Stimulated activated CD4-positive, alpha-beta T cell treated with anti-CD3 and anti-CD28 coated beads, Interleukin-15, amount 100 ng/mL, for 24 hours (primary cell): Measurements from ENCODE around the gene ZMYM4.

Experiments used
- DNase-seq: peaks from one replicate; pipeline ENCODE4 v3.0.0-alpha.2; 2020

Gene ZMYM4

DNA sequence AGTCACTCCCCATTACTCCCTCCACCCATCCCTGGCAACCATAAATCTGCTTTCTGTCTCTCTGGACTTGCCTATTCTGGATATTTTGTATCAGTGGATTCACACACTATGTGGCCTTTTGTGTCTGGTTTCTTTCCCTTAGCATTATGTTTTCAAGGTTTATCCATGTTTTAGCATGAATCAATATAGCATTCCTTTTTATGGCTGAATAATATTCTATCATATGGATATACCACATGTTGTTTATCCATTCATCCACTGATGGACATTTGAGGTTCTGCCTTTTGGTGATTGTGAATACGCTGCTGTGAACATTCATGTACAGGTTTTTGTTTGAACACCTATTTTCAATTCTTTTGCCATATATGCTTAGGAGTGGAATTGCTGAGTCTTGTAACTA lies 140.4 kb downstream of the ZMYM4 start:
- no peak for DNase-seq

DNA sequence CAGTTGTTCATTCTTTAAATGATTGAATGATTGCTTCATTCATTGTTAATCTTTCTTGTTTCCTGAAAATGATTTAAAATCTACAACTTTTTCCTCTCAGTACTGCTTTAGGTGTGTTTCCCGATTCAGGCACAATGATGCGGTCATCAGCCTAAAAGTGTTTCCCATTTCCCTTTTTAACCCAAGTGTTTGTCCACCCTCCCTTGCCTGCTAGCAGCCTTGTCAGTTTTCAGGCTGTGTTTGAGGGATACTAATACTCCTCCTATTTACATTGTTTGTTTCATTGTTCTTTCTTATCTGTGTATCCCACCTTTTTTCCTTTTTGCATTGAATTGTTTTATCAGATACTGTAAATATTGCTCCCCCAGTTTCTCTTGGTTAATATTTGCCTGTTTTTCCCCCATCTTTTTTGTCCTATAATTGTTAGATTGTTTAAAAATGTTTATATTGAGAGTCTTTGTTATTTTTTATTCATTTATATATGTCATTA lies 157.6 kb downstream of the ZMYM4 start:
- no peak for DNase-seq

GRCh38 chr1:35428360-35428759 lies 159.9 kb downstream of the ZMYM4 start:
- no peak for DNase-seq

- DNase-seq, result no peak
Observed at GRCh38 chr1:35430762-35431161, 162.3 kb downstream of the ZMYM4 start.

GRCh38 chr1:35431173-35431599 lies 162.7 kb downstream of the ZMYM4 start:
- DNase-seq, result no peak

- DNase-seq, result no peak
Observed at GRCh38 chr1:35432231-35432630, 163.7 kb downstream of the ZMYM4 start.

GRCh38 chr1:35433714-35434113 lies 165.2 kb downstream of the ZMYM4 start:
- DNase-seq, result no peak

- DNase-seq, result no peak
Observed at GRCh38 chr1:35434703-35435102, 166.2 kb downstream of the ZMYM4 start.

GRCh38 chr1:35436078-35436477 lies 167.6 kb downstream of the ZMYM4 start:
- no peak for DNase-seq

DNA sequence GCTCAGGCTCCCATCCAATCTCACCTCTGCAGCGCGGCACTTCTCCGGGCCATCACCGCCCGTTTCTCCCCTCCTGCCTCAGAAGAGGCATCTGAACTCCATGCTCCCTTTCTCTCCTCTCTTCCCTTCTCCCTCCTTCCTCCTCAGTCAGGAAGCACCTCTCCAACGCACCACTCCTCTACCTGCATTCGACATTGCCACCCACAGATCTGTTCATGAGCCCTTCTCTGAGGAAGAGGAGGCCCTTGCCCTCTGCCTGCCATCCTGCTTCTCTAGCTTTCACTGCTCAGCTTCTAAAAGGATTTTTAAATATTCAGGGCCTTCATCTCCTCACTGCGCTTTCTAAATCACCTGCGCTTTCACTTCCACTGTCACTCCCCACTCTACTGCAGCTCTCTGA lies 168.7 kb downstream of the ZMYM4 start:
- no peak for DNase-seq

DNA sequence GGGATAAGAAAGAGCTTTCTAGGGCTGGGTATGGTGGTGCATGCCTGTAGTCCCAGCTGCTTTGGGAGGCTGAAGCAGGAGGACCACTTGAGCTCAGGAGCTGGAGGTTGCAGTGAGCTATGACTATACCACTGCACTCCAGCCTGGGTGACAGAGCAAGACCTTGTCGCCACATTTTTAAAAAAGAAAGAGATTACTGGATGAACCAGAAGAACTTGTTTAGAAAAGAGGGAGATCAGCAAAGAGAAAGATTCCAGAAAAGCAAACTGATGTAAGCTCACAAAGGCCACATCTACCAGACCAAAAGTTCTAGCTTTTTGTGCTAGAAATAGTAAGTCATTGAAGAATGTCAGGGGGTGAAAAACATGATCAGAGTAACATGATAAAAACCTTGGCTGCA lies 171.1 kb downstream of the ZMYM4 start:
- DNase-seq, result no peak

- DNase-seq, result no peak
Observed at GRCh38 chr1:35441926-35442579, 173.5 kb downstream of the ZMYM4 start.

DNA sequence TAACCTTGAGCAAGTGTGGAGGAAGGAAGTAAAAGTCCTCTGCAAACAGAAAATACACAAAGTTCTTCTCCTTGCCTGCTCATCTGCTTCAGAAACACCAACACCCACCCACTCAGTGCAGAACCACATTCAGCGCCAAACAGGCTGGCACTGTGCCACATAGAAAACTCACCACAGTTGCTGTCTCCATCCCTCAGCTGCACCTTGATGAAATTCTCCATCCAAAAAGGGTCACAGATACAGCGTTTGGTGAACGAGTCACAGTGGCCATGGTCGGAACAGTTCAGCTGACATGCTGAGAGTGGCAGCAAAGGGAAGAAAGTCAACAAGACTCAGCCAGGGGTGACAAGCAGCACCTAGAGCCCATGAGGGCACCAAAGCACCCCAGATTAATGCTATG lies 174.2 kb downstream of the ZMYM4 start:
- peak; percentile 45 for DNase-seq

DNA sequence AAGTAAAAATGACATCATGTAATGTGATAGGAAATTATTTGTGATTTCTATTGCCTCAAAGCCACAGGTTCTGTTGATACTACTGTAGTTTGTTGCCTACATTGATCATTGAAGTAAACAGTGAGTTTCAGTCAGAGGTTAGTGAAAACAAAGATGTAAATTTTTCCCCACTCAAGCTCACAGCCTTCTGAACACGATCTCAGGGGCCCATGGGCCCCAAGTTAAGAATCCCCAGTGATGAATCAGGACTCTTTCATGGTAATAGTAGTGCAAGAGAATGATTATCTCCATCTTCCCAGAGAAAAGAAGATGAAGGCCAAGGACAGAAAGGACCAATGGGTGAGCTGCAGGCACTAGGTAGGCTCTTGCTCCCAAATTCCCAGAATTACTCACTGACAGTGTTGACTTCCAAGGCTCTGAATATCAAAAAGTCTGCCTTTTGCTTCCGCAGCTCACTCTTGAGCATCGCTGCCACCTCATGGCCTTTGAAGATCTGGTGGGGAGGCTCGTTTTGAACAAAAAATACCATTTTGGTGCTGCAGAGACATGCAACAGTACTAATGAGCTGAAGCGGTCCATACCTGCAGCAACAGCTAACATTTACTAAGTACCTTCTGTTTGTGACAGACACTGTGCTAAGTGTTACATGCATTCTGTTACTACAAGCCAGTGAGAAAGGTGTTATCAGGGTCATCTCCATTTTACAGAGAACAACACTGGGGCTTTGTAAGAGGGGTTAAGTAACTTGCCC lies 175.4 kb downstream of the ZMYM4 start:
- no peak for DNase-seq

GRCh38 chr1:35444519-35444774 lies 175.9 kb downstream of the ZMYM4 start:
- no peak for DNase-seq

- no peak for DNase-seq
Observed at GRCh38 chr1:35447278-35447677, 178.8 kb downstream of the ZMYM4 start.

GRCh38 chr1:35448344-35448801 lies 179.9 kb downstream of the ZMYM4 start:
- DNase-seq, result no peak

GRCh38 chr1:35449334-35450008 lies 181.0 kb downstream of the ZMYM4 start:
- DNase-seq, result no peak

- peak; percentile 84 for DNase-seq
Observed at GRCh38 chr1:35451125-35451528, 182.6 kb downstream of the ZMYM4 start.

DNA sequence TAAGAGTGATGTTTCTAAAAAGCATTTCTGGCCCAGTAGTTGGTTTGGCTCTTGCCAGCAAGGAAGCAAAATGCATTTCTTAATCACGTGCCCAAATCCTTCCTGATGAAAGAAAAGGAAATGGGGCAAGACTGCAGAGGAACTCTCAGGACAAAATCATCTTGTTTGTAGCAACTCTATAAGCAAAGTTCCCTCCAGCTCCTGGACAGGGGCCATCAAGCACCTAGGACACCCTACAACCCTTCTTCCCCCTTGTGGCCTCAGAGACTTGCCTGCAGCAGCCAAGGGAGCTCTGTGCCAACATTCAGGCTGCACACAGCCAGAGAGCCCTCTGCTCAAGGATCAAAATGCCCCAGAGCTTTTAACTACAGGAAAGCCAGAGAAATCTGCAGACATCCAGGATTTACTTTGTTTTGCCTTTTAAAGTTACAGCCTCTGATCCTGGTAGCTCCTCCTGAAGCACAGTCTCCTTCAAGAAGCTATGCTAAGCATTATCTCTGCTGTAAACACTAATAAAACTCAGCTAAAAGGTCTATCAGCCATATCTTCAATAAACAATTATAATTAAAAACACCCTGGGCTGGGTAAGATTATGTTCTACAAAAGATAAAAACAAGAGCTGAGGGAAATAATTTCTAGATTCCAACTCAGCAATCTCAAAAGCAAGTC lies 183.7 kb downstream of the ZMYM4 start:
- DNase-seq, result no peak

GRCh38 chr1:35453031-35453430 lies 184.5 kb downstream of the ZMYM4 start:
- no peak for DNase-seq

- no peak for DNase-seq
Observed at GRCh38 chr1:35454176-35454575, 185.7 kb downstream of the ZMYM4 start.

- DNase-seq, result no peak
Observed at GRCh38 chr1:35454616-35455015, 186.1 kb downstream of the ZMYM4 start.

DNA sequence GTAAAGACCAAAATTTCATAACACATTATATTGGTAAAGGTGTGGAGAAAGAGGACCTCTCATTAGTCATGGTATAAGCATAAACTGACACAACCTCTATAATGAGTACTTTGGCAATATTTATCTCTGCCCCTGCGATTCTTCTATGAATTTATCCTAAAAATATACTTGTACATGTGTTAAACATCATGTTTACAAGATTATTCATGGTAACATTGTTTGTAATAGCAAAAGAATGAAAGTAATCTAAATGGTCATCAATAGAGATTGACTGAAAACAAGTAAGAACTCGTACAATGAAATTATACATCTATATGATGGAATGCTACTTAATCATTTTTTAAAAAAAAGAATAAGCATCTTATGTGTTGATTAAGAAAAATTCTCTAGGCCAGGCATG lies 192.3 kb downstream of the ZMYM4 start:
- DNase-seq, result no peak
